Esophagus muscularis mucosa (tissue), 4 donors: ENCODE data around the gene CMTM7. TPM values are rescaled to one million over a fixed set of nuclear protein-coding genes. Genes with fewer than 3 reads are reported as not detected.

Experiments
- DNase-seq: peaks from one replicate; pipeline ENCODE4 v3.0.0-alpha.2; 2017; ENCODE audit errors: extremely low spot score
- H3K27ac ChIP-seq, 4 donors: fragments of 200-600 bp; sonication (generic); replicated peaks in 1 of 4; 1 replicate in 3 of 4; 2 replicates in 1 of 4; pipeline ENCODE4 v1.5.1; 2016 to 2019; ENCODE audit warnings: mild to moderate bottlenecking in 1 of 4
- H3K27me3 ChIP-seq, 4 donors: fragments of 200-600 bp; sonication (generic); one replicate each; pipeline versions ENCODE4 v1.5.1 to v1.6.0; 2016 to 2019
- H3K36me3 ChIP-seq, 4 donors: fragments of 200-600 bp; sonication (generic); one replicate each; pipeline ENCODE4 v1.5.1; 2016 to 2019
- H3K4me1 ChIP-seq, 4 donors: fragments of 200-600 bp; sonication (generic); one replicate each; pipeline ENCODE4 v1.5.1; 2016 to 2019
- H3K4me3 ChIP-seq, 4 donors: fragments of 200-600 bp; sonication (generic); 1 replicate in 2 of 4; 2 replicates in 2 of 4; pipeline ENCODE4 v1.5.1; 2016 to 2019; ENCODE audit warnings: mild to moderate bottlenecking in 4 of 4, moderate library complexity in 1 of 4
- H3K9me3 ChIP-seq, 4 donors: fragments of 200-600 bp; sonication (generic); 1 replicate in 3 of 4; 2 replicates in 1 of 4; pipeline ENCODE4 v1.5.1; 2016 to 2019
- EP300 ChIP-seq: sonication (generic); formaldehyde crosslinking; IDR thresholded peaks from one replicate; pipeline ENCODE4 v1.6.1; 2017; ENCODE audit warnings: antibody characterized with exemption
- POLR2A ChIP-seq: fragments of 450-650 bp; IDR thresholded peaks from one replicate; pipeline ENCODE4 v1.6.1; 2017; ENCODE audit warnings: antibody characterized with exemption, moderate library complexity, mild to moderate bottlenecking, low read depth
- POLR2AphosphoS5 ChIP-seq, 2 donors: sonication (generic); formaldehyde crosslinking; IDR thresholded peaks; one replicate each; pipeline ENCODE4 v1.6.1; 2017; ENCODE audit warnings: antibody characterized with exemption in 2 of 2
- WGBS: methylation state at CpG from one replicate; pipeline ENCODE4 v1.1.5; 2018; 5-methylcytosine and 5-hydroxymethylcytosine counted together
- intact Hi-C: fragments of 100-400 bp; cut with DNase I; formaldehyde crosslinking; loops from one replicate; pipeline ENCODE4 v1.15.1; 2023
- total RNA-seq, 4 donors: library from RNA; depleted of rRNA; stranded (reverse); fragments of >200 nt; gene quantifications; one replicate each; pipeline versions ENCODE4 v1.1.0 to v1.2.1, GENCODE V29; 2016
- TF ChIP-seq, protein P1 (sequence below), 3 experiments: fragments of 200-600 bp in 2 of 3; fragments of 450-650 bp in 1 of 3; sonication (generic) in 2 of 3; IDR thresholded peaks; one replicate each; pipeline ENCODE4 v1.5.1; 2017 to 2019; ENCODE audit warnings: antibody characterized with exemption in 3 of 3, mild to moderate bottlenecking in 2 of 3, moderate library complexity in 1 of 3

CMTM7 gene
- total RNA-seq, 4 donors from 2014 or later: 8.2 to 10.8 (median 8.5) TPM

DNA sequence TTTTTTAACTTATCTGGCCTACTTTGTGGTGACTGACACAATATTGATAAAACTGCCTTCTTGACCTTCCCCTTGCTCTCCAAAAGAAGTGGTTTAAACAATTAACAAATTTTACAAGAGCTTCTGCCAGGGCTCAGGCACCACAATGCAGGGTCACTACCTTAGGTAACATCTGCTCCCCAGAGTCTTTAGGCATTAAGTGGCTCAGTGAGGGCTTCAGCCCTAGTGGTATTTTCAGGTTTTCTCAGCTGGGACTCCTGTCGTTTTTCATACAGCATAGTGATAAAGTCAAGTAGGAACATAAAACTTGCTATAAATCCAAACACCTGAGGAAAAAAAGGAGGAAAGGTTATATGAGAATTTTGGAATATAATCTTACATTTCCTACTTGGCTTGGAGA lies 92.1 kb downstream of the CMTM7 start:
- TF ChIP-seq, protein P1, sequence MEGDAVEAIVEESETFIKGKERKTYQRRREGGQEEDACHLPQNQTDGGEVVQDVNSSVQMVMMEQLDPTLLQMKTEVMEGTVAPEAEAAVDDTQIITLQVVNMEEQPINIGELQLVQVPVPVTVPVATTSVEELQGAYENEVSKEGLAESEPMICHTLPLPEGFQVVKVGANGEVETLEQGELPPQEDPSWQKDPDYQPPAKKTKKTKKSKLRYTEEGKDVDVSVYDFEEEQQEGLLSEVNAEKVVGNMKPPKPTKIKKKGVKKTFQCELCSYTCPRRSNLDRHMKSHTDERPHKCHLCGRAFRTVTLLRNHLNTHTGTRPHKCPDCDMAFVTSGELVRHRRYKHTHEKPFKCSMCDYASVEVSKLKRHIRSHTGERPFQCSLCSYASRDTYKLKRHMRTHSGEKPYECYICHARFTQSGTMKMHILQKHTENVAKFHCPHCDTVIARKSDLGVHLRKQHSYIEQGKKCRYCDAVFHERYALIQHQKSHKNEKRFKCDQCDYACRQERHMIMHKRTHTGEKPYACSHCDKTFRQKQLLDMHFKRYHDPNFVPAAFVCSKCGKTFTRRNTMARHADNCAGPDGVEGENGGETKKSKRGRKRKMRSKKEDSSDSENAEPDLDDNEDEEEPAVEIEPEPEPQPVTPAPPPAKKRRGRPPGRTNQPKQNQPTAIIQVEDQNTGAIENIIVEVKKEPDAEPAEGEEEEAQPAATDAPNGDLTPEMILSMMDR (IDR thresholded peaks at IDR 0.05): no peak
- TF ChIP-seq EP300 (no peak), POLR2AphosphoS5 (IDR thresholded peaks at IDR 0.05) (no peak), POLR2A (no peak)
- DNase-seq: no peak
- Histone ChIP-seq H3K36me3 (peaks cover 0 to 44% (median 15%) of the 10 kb centered on the region in 4 donors), H3K4me3 (no peak overlapping the region), H3K9me3 (no peaks in the 10 kb centered on the region), H3K4me1 (no peaks in the 10 kb centered on the region), H3K27me3 (no peaks in the 10 kb centered on the region), H3K27ac (no peak overlapping the region)
- 71% methylated on average over 1 of the region's 1 CpG for WGBS
- intact Hi-C loops: no loop called here

DNA sequence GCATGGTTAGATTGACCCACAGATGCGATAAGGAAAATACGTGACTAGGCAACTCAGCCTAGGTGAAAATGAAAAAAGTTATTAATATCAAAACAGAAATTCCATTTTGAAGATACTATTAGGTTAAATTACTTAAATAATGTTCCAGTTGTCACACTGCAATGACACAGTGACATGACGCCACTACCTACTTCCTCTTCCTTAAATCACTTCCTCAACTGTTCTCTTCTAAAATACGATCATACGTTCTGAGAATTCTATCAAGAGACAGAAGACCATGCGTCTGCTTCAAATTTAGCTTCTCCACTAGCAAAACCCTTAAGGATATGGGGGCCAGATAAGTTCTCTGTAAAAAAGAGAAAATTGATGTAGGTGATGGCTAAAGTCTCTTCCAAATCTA lies 92.8 kb downstream of the CMTM7 start:
- intact Hi-C loops: no loop called here
- H3K27ac ChIP-seq: no peak overlapping the region
- H3K9me3 ChIP-seq: no peaks in the 10 kb centered on the region
- no peaks in the 10 kb centered on the region for H3K4me1 ChIP-seq
- H3K36me3 ChIP-seq: peaks cover 0 to 39% (median 15%) of the 10 kb centered on the region in 4 donors
- 88% methylated on average over 6 of the region's 6 CpGs for WGBS
- H3K27me3 ChIP-seq: no peaks in the 10 kb centered on the region
- no peak for TF ChIP-seq POLR2AphosphoS5 (IDR thresholded peaks at IDR 0.05)
- TF ChIP-seq, protein P1 (IDR thresholded peaks at IDR 0.05): no peak
- TF ChIP-seq EP300: no peak
- TF ChIP-seq POLR2A: no peak
- no peak overlapping the region for H3K4me3 ChIP-seq
- DNase-seq: no peak

DNA sequence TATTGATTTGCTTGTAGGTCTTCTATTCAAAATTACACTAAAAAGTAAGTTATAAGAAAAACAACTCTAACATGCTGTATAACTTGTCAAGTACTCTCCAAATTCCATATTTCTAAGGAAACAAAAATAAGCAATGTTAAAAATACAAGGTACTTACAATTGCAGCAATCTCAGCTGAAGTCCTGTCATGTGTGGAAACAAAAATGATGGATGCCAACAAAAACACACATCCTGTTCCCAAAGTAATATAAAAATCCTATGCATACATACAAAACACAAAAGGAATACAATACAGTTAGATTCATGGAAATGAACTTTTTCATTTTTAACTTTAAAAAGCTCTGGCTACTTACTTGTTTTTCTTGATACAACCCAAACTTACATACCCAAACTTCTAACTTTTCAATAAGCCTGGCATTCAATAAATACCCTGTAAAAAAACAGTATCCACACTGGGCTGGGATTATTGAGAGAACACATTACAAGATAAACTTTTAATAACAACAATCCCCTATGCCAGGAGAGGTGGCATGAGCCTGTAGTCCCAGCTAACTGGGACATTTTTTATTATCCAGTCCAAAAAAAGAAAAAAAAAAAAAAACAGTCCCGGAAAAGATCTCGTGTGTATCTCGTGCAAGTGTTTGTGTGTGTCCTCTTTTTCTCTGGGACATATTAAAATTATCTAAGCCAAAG lies 96.3 kb downstream of the CMTM7 start:
- Histone ChIP-seq H3K4me3 (no peak overlapping the region), H3K36me3 (peaks cover 0 to 38% (median 14%) of the 10 kb centered on the region in 4 donors), H3K4me1 (peaks cover 0 to 3% (median 0%) of the 10 kb centered on the region in 4 donors), H3K27me3 (no peaks in the 10 kb centered on the region), H3K9me3 (no peaks in the 10 kb centered on the region), H3K27ac (no peak overlapping the region)
- no peak for DNase-seq
- intact Hi-C loops: no loop called here
- TF ChIP-seq EP300 (no peak), POLR2A (no peak), POLR2AphosphoS5 (IDR thresholded peaks at IDR 0.05) (no peak)
- TF ChIP-seq, protein P1 (IDR thresholded peaks at IDR 0.05): no peak
- WGBS: 90% methylated on average over 3 of the region's 3 CpGs

DNA sequence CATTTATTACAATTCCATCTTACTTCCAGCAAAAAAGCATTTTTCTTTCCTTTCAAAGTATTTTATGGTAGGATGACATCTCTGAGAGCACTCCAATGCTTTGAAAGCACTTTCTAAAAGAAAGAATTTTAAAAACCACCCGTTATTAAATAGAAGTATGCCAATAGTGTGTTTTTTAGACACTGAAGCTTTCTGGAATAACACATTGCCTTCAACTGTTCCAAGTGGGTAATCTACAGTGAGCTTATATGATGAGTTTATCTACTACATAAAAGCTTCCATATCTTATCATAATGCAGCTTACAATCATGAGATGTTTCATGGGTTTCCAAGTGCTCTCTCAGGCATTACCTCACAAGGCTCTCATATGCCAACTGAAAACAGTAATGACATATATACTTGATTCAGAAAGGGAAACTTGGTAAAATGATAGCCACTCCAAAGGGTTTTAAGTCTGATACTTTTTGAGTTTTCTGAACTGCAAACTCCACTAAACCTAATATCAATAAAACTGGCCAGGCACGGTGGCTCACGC lies 96.9 kb downstream of the CMTM7 start:
- H3K27ac ChIP-seq: no peak overlapping the region

More for the DNA sequence above, 96.9 kb downstream of the CMTM7 start:
- intact Hi-C loops: no loop called here
- H3K36me3 ChIP-seq: peaks cover 0 to 32% (median 12%) of the 10 kb centered on the region in 4 donors
- TF ChIP-seq POLR2A (no peak), POLR2AphosphoS5 (IDR thresholded peaks at IDR 0.05) (no peak), EP300 (no peak)
- TF ChIP-seq, protein P1 (IDR thresholded peaks at IDR 0.05): no peak
- 95% methylated on average over 3 of the region's 3 CpGs for WGBS
- H3K4me3 ChIP-seq: no peak overlapping the region
- H3K9me3 ChIP-seq: no peaks in the 10 kb centered on the region
- H3K4me1 ChIP-seq: peaks cover 1 to 7% (median 4%) of the 10 kb centered on the region in 4 donors
- DNase-seq: no peak
- H3K27me3 ChIP-seq: no peaks in the 10 kb centered on the region
